MCF 10A (cell line): ENCODE data around the gene HLA-A. TPM values are rescaled to one million over a fixed set of nuclear protein-coding genes. Genes with fewer than 3 reads are reported as not detected.
"Not testable (repeated sequence)": the region's sequence is repeated elsewhere in the genome, so short reads cannot be mapped to it uniquely, and the experiment has no call there.

ENCODE experiments used
- BruUV-seq: library from RNA; stranded (reverse); fragments of 400-500 nt; replicated peaks from 2 replicates; lab custom pipeline; 2021; lab: Mats Ljungman, UMichigan
- CTCF ChIA-PET: fragments of 300-600 bp; sonication (Branson Sonifier 250); formaldehyde crosslinking; extraction: SDS; loops from one replicate; lab custom pipeline; 2021; ENCODE audit warnings: antibody characterized with exemption, inconsistent platforms; lab: Yijun Ruan, JAX
- POLR2A ChIA-PET: fragments of 300-600, 350-650 bp; sonication (Branson Sonifier 250); formaldehyde crosslinking; extraction: SDS; loops from one replicate; lab custom pipeline; 2020; ENCODE audit warnings: antibody characterized with exemption, inconsistent platforms; lab: Yijun Ruan, JAX
- DNase-seq: peaks from one replicate; pipeline ENCODE4 v3.0.0-alpha.2; 2018; ENCODE audit not compliant: unreplicated experiment
- H3K27ac Mint-ChIP-seq: one replicate; pipeline ENCODE4 v1.8.0; 2022; ENCODE audit warnings: mild to moderate bottlenecking, low read depth, mixed read lengths; ENCODE audit not compliant: unreplicated experiment
- H3K27me3 Mint-ChIP-seq: one replicate; pipeline ENCODE4 v1.8.0; 2022; ENCODE audit warnings: mixed read lengths; ENCODE audit not compliant: insufficient read depth, unreplicated experiment
- H3K36me3 Mint-ChIP-seq: one replicate; pipeline ENCODE4 v1.8.0; 2022; ENCODE audit warnings: mild to moderate bottlenecking, moderate library complexity, mixed read lengths; ENCODE audit not compliant: insufficient read depth, unreplicated experiment
- H3K4me1 Mint-ChIP-seq: one replicate; pipeline ENCODE4 v1.8.0; 2022; ENCODE audit warnings: mixed read lengths; ENCODE audit not compliant: insufficient read depth, unreplicated experiment
- H3K4me3 Mint-ChIP-seq: one replicate; pipeline ENCODE4 v1.8.0; 2022; ENCODE audit warnings: mild to moderate bottlenecking, moderate library complexity, mixed read lengths; ENCODE audit not compliant: unreplicated experiment
- H3K9me3 Mint-ChIP-seq: one replicate; pipeline ENCODE4 v1.8.0; 2022; ENCODE audit warnings: mixed read lengths; ENCODE audit not compliant: unreplicated experiment
- CTCF ChIP-seq: fragments of 200-600 bp; IDR thresholded peaks from one replicate; pipeline ENCODE4 v1.8.0; 2022; ENCODE audit warnings: antibody characterized with exemption, mild to moderate bottlenecking; ENCODE audit not compliant: unreplicated experiment
- intact Hi-C: fragments of 100-400 bp; cut with micrococcal nuclease; formaldehyde crosslinking; loops from 2 replicates; pipeline ENCODE4 v1.14.1; 2022
- total RNA-seq: library from RNA; stranded (reverse); gene quantifications from 2 replicates; pipeline ENCODE4 v1.2.3, GENCODE V29; 2022

HLA-A gene
- total RNA-seq, 1 experiment from 2014 or later = 139 TPM

DNA sequence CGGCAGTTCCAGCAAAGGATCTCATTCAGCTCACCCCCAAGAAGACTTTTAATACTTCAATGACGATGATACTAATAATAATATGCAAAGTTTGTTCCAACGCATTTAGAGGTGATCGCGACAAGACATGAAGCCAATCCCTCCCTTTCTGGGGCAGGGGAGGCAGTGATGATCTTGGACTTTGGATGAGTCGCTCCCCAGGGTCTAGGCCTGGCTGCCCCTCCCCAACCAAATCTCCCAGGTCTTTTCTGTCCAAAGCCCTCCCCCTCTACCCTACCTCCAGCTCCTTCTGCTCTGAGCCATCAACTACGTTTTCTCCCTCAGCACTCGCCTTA is 33.9 kb downstream of the HLA-A start:
- Mint-ChIP-seq H3K4me1 (peaks cover 17% of the 10 kb centered on the region), H3K27ac (peak overlapping the region; percentile 86), H3K36me3 (no peaks in the 10 kb centered on the region), H3K9me3 (no peaks in the 10 kb centered on the region), H3K27me3 (no peaks in the 10 kb centered on the region), H3K4me3 (peak overlapping the region; percentile 75)
- BruUV-seq = no TSS peak
- POLR2A ChIA-PET = interaction anchor here (1.0 to 3.7 kb wide), 4 partner anchors 10 to 125 kb away, joined by 3 to 28 read pairs (median 4); no protein-coding TSS in a partner anchor
- no peak for DNase-seq
- intact Hi-C loops = no loop called here
- no peak for TF ChIP-seq CTCF
- CTCF ChIA-PET = interaction anchor here (0.6 to 3.0 kb wide), 8 partner anchors 9 to 129 kb away, joined by 3 to 17 read pairs (median 4); no protein-coding TSS in a partner anchor

- Mint-ChIP-seq H3K27me3 (no peaks in the 10 kb centered on the region), H3K4me3 (peak overlapping the region; percentile 75), H3K4me1 (peaks cover 17% of the 10 kb centered on the region), H3K27ac (peak overlapping the region; percentile 86), H3K9me3 (no peaks in the 10 kb centered on the region), H3K36me3 (no peaks in the 10 kb centered on the region)
- TF ChIP-seq CTCF = peak; percentile 13
- peak; percentile 74 for DNase-seq
- ChIA-PET POLR2A (interaction anchor here (1.0 to 3.7 kb wide), 7 partner anchors 11 to 126 kb away, joined by 3 to 28 read pairs (median 3); partner anchors contain the start of genes POLR1H and PPP1R11), CTCF (interaction anchor here (0.6 to 3.0 kb wide), 10 partner anchors 10 to 129 kb away, joined by 3 to 17 read pairs (median 4); no protein-coding TSS in a partner anchor)
- intact Hi-C loops = loop anchor here (1.0 kb wide), 1 partner anchor 129 kb away; no protein-coding TSS in a partner anchor
- no TSS peak for BruUV-seq
Observed at GRCh38 chr6:29976588-29977424, 34.5 kb downstream of the HLA-A start.

- Mint-ChIP-seq H3K36me3 (no peaks in the 10 kb centered on the region), H3K4me1 (peaks cover 17% of the 10 kb centered on the region), H3K27me3 (no peaks in the 10 kb centered on the region), H3K4me3 (peak overlapping the region; percentile 75), H3K9me3 (no peaks in the 10 kb centered on the region), H3K27ac (peak overlapping the region; percentile 86)
- no TSS peak for BruUV-seq
- DNase-seq = no peak
- CTCF ChIA-PET = interaction anchor here (0.7 to 3.0 kb wide), 10 partner anchors 8 to 155 kb away, joined by 3 to 17 read pairs (median 4); no protein-coding TSS in a partner anchor
- POLR2A ChIA-PET = interaction anchor here (1.1 to 3.7 kb wide), 6 partner anchors 11 to 126 kb away, joined by 3 to 28 read pairs (median 4); partner anchors contain the start of genes POLR1H and PPP1R11
- intact Hi-C loops = loop anchor here (1.0 kb wide), 1 partner anchor 129 kb away; no protein-coding TSS in a partner anchor
- no peak for TF ChIP-seq CTCF
Observed at GRCh38 chr6:29977425-29977727, 35.0 kb downstream of the HLA-A start.

DNA sequence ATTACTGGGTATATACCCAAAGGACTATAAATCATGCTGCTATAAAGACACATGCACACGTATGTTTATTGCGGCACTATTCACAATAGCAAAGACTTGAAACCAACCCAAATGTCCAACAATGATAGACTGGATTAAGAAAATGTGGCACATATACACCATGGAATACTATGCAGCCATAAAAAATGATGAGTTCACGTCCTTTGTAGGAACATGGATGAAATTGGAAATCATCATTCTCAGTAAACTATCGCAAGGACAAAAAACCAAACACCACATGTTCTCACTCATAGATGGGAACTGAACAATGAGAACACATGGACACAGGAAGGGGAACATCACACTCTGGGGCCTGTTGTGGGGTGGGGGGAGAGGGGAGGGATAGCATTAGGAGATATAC is 37.7 kb downstream of the HLA-A start:
- H3K9me3 Mint-ChIP-seq, CTCF ChIA-PET, BruUV-seq, DNase-seq, H3K36me3 Mint-ChIP-seq, H3K4me3 Mint-ChIP-seq, H3K27me3 Mint-ChIP-seq, intact Hi-C loops, POLR2A ChIA-PET, H3K27ac Mint-ChIP-seq: not testable (repeated sequence)
- peaks cover 17% of the 10 kb centered on the region for H3K4me1 Mint-ChIP-seq
